PC-3 (cell line): ENCODE results near the gene DNAJC5.

Experiments used
- EZH2 ChIP-seq: fragments of 300-600 bp; sonication (generic); IDR thresholded peaks from one replicate; pipeline ENCODE4 v1.6.1; 2017; ENCODE audit warnings: antibody characterized with exemption, mild to moderate bottlenecking, low read length; ENCODE audit not compliant: unreplicated experiment
- TF ChIP-seq, protein P1 (sequence below): fragments of 300-600 bp; sonication (generic); conservative IDR thresholded peaks from 2 replicates; pipeline ENCODE4 v1.5.1; 2017; ENCODE audit warnings: antibody characterized with exemption, low read depth, mild to moderate bottlenecking, low read length

DNA sequence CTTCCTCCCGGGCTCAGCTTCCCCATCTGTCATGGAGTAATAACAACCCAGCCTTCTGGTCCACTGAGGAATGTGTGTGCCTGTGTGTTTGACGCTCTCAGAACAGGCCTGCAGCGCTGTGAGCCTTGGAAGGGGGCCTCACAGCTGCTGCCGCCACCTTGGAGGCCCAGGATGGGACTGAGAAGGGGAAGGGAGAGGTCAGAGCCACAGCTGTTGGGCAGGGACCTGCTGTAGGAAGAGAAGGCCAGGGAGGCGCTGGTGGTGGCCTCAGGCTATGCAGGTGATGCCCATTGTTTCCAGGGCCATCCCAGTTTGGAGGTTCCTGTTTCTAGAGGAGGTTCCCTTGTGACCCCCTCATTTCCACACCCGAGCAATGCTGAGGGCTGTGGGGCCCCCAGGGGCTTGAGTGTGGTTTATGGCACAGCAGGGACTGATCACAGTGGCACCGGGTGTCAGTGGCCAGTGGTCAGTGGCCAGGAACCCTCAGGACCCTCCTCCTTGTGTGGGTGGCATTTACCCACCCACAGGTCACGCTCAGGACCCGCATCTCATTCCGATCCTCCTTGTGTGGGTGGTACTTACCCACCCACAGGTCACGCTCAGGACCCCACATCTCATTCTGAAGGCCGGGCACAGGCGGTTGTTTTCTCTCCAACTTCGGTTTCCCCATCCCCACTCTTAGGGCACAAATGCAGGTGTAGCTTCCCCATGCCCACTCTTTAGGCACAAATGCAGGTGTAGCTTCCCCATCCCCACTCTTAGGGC lies 15.8 kb upstream of the DNAJC5 start:
- TF ChIP-seq, protein P1, sequence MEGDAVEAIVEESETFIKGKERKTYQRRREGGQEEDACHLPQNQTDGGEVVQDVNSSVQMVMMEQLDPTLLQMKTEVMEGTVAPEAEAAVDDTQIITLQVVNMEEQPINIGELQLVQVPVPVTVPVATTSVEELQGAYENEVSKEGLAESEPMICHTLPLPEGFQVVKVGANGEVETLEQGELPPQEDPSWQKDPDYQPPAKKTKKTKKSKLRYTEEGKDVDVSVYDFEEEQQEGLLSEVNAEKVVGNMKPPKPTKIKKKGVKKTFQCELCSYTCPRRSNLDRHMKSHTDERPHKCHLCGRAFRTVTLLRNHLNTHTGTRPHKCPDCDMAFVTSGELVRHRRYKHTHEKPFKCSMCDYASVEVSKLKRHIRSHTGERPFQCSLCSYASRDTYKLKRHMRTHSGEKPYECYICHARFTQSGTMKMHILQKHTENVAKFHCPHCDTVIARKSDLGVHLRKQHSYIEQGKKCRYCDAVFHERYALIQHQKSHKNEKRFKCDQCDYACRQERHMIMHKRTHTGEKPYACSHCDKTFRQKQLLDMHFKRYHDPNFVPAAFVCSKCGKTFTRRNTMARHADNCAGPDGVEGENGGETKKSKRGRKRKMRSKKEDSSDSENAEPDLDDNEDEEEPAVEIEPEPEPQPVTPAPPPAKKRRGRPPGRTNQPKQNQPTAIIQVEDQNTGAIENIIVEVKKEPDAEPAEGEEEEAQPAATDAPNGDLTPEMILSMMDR, result no peak
- no peak for TF ChIP-seq EZH2
